ENCODE data around the gene RNF144A.

DNA sequence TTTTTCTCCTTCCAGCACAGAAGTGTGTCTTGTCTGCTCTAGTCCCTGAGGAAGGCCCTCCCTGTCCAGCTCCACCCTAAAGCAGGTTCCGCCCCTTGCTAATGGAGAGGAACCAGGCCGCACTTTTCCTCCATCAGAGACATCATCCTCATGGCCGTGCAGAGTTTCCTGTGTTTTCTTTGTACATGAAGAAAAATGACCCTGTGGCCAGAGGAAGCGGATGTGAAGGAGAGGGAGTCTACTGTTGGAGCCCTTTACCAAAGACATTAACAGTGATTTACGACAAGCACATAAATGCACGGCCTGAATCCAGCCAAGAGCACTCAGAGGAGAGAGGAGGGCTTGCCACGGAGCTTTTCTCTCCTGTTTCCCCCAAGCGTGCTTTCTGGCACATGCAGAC lies 109.5 kb downstream of the RNF144A start:
- no peak for TF ChIP-seq RXRA (IDR thresholded peaks at IDR 0.05; ENCODE audit: borderline replicate concordance, low read depth)
- no peak for TF ChIP-seq CTCF (IDR thresholded peaks at IDR 0.05)
- TF ChIP-seq EZH2phosphoT487 (IDR thresholded peaks at IDR 0.05; ENCODE audit: borderline replicate concordance, low read depth) = no peak
- TF ChIP-seq PBX3 (IDR thresholded peaks at IDR 0.05) = no peak
- TF ChIP-seq JUND (IDR thresholded peaks at IDR 0.05) = no peak
- TF ChIP-seq ELF1 (IDR thresholded peaks at IDR 0.05) = no peak
- TF ChIP-seq FOXJ3 (CRISPR knock-in tag; IDR thresholded peaks at IDR 0.05) = no peak
- TF ChIP-seq EP300 (IDR thresholded peaks at IDR 0.05; ENCODE audit: borderline replicate concordance in 1 of 2, low read depth in 1 of 2, low read length in 1 of 2) = no peak
- TF ChIP-seq USF1 (IDR thresholded peaks at IDR 0.05; ENCODE audit: borderline replicate concordance, low read depth) = no peak
